ENCODE data around the gene SMAD6.

DNA sequence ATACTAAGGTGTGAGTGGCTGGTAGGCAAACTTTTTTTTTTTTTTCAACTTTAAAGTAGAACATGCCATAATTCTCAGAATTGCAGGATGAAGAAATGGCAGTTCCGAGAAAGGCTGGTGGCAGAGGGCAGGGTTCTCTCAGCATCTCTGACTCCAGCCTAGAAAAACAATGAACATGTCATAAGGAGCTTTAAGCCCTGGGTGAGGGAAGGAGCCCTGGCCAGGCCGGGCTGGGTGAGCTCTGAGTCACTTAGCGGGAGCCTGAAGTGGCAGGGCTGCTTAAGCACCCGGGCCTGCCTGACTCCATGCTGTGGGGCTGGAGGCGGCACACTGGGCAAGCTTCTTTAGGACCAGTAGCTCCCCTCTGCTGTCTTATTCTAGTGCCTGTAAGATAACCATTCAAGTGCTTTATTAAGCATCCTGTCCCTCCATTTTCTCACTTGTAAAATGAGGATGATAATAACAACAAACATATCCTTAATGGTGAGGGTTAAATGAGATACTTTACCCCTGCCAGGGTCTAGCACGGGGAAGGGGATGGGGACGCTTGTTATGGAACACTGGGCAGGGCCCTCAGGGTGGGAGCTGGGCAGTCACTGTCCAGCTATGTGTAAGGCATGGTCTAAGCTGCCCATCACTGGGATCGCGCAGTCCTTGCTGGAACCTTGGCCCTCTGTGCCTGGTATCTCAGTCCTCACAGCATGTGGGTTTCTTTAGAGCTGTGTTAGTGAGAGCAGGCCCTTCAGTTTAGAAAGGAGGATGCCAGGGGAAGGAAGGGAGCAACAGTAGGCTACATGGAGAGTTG lies 18.4 kb downstream of the SMAD6 start:
- TF ChIP-seq, protein P1, sequence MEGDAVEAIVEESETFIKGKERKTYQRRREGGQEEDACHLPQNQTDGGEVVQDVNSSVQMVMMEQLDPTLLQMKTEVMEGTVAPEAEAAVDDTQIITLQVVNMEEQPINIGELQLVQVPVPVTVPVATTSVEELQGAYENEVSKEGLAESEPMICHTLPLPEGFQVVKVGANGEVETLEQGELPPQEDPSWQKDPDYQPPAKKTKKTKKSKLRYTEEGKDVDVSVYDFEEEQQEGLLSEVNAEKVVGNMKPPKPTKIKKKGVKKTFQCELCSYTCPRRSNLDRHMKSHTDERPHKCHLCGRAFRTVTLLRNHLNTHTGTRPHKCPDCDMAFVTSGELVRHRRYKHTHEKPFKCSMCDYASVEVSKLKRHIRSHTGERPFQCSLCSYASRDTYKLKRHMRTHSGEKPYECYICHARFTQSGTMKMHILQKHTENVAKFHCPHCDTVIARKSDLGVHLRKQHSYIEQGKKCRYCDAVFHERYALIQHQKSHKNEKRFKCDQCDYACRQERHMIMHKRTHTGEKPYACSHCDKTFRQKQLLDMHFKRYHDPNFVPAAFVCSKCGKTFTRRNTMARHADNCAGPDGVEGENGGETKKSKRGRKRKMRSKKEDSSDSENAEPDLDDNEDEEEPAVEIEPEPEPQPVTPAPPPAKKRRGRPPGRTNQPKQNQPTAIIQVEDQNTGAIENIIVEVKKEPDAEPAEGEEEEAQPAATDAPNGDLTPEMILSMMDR (IDR thresholded peaks at IDR 0.05; ENCODE audit: low read depth, low read length): no peak
- no peak for TF ChIP-seq POLR2A (IDR thresholded peaks at IDR 0.05; ENCODE audit: extremely low read depth, insufficient read length)
